HL-60/S4 treated with retinoic acid at 250 ng/mL for 4 days and 3 days (cell line): ENCODE measurements around the gene AGBL4.

ENCODE experiments used
- in situ Hi-C: fragments of 300-500 bp; cut with MboI; formaldehyde crosslinking; loops from 2 replicates; pipeline ENCODE4 v1.7.0; 2022; ENCODE audit warnings: low sequenced_read_pairs

Gene AGBL4

GRCh38 chr1:48619539-48619938, 1404.2 kb downstream of the AGBL4 start:
- in situ Hi-C loops = no loop called here

GRCh38 chr1:48617252-48617651, 1406.5 kb downstream of the AGBL4 start:
- in situ Hi-C loops = no loop called here

GRCh38 chr1:48616710-48617109, 1407.0 kb downstream of the AGBL4 start:
- in situ Hi-C loops = no loop called here

- in situ Hi-C loops = no loop called here
Observed at GRCh38 chr1:48611841-48612240, 1411.9 kb downstream of the AGBL4 start.

GRCh38 chr1:48610628-48611542, 1412.9 kb downstream of the AGBL4 start:
- in situ Hi-C loops = no loop called here

- in situ Hi-C loops = no loop called here
Observed at GRCh38 chr1:48608882-48609281, 1414.9 kb downstream of the AGBL4 start.

GRCh38 chr1:48603222-48603621, 1420.5 kb downstream of the AGBL4 start:
- in situ Hi-C loops = no loop called here

GRCh38 chr1:48602349-48602748, 1421.4 kb downstream of the AGBL4 start:
- in situ Hi-C loops = no loop called here

GRCh38 chr1:48600182-48600581, 1423.6 kb downstream of the AGBL4 start:
- in situ Hi-C loops = no loop called here

- in situ Hi-C loops = no loop called here
Observed at GRCh38 chr1:48597663-48598062, 1426.1 kb downstream of the AGBL4 start.

- in situ Hi-C loops = no loop called here
Observed at GRCh38 chr1:48596046-48596445, 1427.7 kb downstream of the AGBL4 start.

- in situ Hi-C loops = no loop called here
Observed at GRCh38 chr1:48595613-48596012, 1428.1 kb downstream of the AGBL4 start.

GRCh38 chr1:48592330-48592729, 1431.4 kb downstream of the AGBL4 start:
- in situ Hi-C loops = no loop called here

- in situ Hi-C loops = no loop called here
Observed at GRCh38 chr1:48591181-48591580, 1432.6 kb downstream of the AGBL4 start.

- in situ Hi-C loops = no loop called here
Observed at GRCh38 chr1:48588061-48588460, 1435.7 kb downstream of the AGBL4 start.

GRCh38 chr1:48582408-48582807, 1441.3 kb downstream of the AGBL4 start:
- in situ Hi-C loops = no loop called here

- in situ Hi-C loops = no loop called here
Observed at GRCh38 chr1:48581270-48581669, 1442.5 kb downstream of the AGBL4 start.

GRCh38 chr1:48576565-48576964, 1447.2 kb downstream of the AGBL4 start:
- in situ Hi-C loops = no loop called here

GRCh38 chr1:48572646-48573258, 1451.0 kb downstream of the AGBL4 start:
- in situ Hi-C loops = no loop called here

- in situ Hi-C loops = no loop called here
Observed at GRCh38 chr1:48572134-48572533, 1451.6 kb downstream of the AGBL4 start.

- in situ Hi-C loops = no loop called here
Observed at GRCh38 chr1:48571303-48571987, 1452.3 kb downstream of the AGBL4 start.

GRCh38 chr1:48570568-48570967, 1453.2 kb downstream of the AGBL4 start:
- in situ Hi-C loops = no loop called here
